Measurements from ENCODE around the gene MPP1.

MPP1 gene

DNA sequence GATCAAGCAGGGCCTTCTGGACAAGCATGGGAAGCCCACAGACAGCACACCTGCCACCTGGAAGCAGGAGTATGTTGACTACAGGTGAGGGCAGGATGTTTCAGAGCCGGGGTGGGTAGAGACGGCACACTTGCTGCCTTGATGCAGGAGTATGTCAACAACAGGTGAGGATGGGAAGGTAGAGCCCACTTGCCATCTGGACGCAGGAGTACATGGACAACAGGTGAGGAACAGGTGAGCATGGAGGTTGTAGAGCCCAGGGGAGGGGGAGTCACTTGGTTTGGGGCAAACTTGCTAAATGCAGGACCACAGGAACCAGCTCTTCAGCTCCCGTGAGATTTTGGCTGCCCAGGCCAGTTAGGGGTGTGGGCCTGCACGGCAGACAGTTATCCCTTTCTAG is 30.7 kb downstream of the MPP1 start:
- DNase-seq, result no peak

DNA sequence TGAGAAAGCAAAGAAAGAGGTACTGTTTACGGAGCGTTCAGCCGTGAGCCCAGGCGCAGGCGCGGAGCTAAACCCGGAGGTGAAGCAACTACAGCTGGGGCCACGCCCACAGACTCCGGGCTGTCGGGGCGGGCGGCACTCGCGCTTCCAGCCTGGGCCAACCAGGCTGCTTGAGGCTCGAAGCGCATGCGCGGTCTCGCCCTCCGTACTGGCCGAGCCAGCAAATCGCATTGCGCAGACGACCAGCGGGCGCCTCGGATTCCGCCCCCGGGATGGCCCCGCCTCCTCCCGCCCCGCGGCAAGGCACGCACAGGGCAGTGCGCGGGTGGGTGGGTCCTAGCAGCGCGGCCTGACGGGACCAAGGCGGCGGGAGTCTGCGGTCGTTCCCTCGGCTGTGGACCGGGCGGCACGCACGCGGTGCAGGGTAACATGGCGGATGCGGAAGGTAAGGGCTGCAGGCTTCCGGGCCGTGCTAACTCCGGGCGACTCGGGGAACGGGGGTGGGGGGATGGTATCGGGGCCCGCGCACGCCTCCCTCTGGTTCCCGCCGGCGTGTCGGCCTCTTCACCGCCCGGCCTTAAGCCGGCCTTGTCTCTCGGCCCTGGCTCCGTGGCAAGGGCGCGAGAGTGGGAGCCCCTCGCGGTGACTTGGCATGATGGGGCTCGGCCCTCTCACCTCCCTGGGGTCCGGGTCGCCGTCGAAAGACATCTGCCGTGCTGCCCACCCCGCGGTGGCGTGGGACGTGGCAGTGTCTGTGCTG is 42.6 kb downstream of the MPP1 start, which contains the start of gene DKC1:
DKC1 (plus strand) TSS at position 328 of the 760 bp plus-strand sequence; CDS start at position 430, 102 bp downstream.
- DNase-seq, result peak; percentile 72

DNA sequence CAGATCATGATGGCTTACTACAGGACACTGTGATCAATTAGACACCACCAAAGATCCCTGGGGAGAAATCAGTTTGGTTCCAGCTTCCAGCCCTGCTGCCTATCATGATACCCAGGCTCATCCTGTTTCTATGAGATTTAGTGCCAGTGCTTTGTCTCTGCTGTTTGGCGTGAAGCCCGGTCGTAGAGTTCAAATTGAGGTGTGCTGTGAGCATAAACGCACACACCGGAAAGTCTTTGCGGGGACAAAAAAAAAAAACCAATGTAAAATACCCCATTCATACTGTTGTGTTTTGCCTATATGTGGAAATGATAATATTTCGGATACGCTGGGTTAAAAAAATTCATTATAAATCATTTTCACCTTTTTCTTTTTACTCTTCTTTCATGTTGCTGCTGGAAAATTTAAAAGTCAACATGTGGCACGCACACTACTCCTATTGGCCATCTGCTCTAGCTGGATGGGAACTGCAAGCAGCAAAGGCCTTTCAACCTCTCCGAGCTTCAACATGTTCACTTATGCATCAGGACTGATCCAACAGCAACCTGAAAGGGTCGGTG is 43.2 kb downstream of the MPP1 start:
- DNase-seq, result peak; percentile 34

DNA sequence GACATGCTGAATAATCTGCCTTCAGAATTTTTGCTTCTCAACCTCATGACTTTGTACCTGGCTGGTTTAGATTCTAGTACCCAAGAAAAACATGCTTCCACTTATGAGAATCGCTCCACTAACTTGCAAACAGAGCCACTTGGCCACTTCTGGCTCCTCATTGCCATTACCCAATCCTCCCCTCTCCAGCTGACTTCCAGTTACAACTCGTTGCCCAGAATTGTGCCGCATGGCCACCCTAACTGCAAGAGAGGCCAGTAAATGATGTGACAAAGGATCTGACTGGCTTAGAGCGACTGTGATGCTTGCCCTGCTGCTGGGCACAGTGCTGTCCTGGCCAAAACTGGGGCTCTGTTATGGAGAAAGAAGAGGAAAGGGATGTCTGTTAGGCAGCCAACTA is 46.6 kb downstream of the MPP1 start:
- DNase-seq, result no peak

DNA sequence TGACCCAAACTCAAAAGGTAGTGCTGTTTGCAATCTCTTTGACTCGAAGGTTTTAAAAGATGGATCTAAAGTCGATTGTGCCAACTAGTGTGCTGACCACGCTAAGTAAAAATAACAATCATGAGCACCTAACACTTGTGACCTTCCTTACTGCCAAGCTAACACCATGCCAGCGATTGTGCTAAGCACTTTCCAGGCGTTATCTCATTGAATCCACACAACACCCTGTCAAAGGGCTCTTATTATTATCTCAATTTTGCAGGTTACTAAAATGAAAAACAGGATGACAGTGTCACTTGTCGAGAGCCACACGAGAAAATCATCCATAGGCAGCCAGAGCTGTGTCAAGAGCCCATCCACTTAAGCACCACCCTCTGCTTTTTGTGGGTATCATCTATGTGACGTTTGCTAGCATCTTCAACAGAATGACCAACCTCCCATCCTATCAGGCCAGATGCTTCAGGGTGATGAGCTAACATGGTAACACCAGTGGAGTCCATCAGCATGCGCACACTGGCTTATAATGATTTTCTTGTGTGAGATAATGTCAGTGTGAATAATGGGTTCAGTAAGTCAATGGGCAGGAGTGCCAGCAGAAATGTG is 53.5 kb downstream of the MPP1 start:
- no peak for DNase-seq

DNA sequence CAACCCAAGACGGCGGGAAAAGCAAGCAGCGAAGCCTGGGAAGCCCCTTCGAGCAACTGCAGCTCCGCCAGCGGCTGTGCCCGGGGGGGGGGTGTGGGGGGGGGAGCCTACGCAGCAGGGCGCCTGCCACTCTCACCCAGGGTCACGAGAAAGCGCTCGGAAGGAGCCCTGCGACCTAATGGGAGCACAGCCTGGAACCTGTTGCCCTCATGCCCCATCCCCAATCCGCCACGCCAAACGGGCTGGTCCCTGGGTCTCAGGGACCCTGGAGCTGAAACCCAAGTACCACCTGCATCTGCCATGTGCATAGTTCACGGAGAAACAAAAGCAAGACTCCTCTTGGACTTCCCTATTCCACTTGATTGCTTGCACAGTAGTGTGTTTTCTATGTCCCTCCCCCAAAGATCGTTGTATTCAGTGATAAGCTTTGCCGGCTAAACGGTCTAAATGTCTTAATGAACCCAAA is 54.0 kb downstream of the MPP1 start:
- no peak for DNase-seq

DNA sequence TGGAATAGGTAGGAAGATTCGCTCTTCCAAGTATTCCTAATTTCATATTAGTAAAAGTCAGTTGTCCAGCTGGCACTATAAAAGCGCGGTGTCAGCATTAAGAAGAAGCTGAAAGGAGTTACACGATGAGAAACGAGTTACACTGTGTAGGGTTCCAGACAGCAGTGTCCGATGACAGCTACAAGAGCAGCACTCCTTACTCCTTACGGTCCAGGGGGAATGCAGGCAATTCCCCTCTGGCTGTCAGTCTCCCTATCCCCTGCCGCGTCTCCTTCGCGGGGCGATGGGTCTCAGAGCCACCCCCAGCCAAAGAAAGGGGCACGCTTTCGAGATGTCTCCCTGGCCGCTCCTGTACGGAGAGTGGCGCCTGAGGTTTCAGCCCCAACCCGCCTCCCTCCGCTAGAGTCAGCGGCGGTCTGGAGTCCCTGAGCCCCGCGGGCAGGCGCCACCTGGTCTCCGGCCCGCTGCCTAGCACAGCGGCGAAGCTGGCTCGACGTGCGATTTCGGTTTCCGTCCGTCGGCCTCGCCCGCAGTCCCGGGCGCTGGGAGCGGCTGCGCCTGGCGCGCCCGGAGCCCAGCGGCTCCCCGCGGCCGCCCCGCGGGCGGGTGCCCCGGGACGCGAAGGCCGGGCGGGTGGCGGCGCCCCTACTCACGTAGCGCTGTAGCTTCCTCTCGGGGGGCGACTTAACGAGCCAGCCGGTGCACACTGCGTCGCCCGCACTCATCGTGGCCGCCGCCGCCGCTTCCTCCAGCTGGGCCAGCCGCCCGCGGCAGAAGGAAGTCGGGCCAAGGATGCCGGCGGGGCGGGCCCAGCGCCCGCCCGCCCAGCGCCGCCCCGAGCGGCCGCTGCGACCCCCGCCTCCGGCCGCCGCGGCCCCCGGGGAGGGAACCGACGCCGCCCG is 54.7 kb downstream of the MPP1 start, which contains the start of gene GAB3:
GAB3 (minus strand) TSS at position 777 of the 902 bp plus-strand sequence; CDS start at position 725, 52 bp downstream.
- DNase-seq, result peak; percentile 23

DNA sequence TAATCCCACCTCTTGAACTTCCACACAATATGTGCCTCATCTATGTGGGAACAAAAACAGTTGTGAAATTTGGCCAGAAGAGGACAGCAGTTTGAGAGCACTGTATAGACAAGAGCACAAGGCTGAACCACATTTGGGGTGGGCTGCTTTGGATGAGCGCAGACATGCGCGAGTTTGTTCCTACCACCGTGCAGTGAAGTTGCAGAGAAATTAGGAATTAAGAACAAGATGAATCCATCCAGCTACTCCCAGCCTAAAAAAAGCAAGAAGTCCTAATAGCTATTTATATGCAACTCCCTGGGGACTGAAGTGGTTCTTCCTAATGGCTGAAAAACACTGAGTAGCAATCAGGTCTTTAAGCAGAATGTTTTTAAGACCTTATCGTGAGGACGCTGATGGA is 55.4 kb downstream of the MPP1 start:
- peak; percentile 8 for DNase-seq

DNA sequence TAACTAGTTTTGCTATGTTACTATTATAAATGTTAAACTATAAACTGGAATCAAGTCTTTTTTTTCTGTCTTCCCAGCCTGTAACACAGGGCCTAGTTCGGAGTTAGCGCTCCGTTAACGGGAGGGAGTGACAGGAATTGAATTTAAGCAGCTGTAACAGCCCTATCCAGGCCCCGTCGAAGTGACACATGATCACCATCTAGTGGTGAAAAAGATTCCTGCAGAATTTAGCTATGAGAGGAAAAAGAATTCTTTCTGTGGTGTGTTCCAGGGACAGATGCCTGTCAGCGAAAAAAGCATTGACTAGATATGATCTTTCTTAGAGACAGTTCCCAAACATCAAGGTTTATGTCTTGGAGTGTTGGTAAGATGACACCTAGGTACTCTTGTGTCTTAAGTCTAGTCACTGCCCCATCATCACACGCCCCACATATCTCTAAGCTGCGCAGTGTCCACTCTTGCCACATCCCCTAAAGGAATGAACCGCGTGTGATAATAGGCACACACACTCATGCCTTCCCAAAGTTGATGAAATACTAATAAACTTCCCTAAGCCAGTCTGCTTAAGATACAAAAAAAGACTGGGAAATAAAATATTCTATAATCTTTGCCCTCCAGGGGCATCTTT is 56.5 kb downstream of the MPP1 start:
- DNase-seq, result peak; percentile 28

DNA sequence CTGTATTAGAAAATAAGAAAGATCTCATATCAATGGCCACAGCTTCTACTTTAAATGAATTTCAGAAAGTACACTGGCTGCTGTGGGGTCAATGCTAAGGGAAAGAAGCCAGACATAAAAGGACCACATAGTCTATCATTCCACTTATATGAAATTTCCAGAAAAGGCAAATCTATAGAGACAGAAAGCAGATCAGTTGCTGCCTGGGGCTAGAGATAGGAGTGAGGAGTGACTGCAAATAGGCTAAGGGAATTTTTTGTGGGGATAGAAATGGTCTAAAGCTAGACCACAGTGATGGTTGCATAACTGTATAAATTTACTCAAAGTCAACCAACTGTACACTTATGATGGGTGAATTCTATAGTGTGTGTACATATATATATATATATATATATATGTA is 62.7 kb downstream of the MPP1 start:
- DNase-seq, result no peak

DNA sequence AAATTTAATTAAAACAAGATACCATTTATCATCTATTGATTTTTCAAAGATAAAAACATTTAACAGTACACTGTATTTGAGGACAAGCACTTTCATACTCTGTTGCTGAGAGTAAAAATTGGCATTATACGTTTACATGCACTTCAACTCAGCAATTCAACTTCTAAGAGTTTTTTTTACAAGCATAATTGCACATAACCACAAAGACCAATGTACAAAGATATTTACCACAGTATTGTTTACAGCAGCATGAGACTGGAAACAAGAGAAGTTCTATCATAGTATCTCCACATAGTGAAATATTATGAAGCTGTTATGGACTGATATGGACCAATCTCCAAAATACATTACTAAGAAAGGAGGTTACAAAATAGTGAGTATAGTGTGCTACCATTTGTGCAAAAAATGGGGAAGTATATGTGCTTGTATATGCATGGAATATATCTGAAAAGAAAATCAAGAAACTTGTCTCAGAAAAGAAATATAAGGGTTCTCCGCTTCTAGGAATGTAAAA is 65.3 kb downstream of the MPP1 start:
- no peak for DNase-seq

DNA sequence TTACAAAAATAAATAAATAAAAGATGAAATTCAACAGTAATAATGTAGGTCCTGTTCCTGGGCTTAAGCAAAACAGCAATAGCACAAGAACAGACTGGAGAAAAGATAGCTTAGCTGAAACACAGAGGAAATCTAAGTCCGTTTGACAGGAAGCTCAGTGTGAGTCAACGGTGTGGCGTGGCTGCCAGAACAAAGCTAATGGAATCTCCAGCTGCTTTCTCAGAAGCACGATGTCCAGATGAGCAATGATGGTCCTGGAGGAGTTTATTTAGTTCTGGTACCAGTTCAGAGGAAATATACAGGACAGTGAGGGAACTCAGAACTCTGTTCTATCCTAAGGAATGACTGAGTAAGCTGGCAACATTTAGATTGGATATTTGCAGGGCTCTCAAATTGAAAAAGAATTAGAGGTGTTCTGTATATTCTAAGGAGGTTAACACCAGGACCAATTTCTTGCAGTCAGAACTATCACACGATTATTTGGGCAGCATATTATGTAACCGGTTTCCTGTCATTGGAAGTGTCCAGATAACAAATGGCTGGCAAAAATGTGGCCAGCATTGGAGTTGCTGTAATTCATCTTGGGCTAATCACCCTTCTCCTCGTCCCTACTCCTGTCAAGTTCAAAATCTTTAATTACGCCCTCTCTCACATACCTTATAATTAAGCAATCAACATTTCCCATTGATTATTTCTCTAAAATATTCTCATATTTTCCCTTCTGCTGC is 67.1 kb downstream of the MPP1 start:
- no peak for DNase-seq

DNA sequence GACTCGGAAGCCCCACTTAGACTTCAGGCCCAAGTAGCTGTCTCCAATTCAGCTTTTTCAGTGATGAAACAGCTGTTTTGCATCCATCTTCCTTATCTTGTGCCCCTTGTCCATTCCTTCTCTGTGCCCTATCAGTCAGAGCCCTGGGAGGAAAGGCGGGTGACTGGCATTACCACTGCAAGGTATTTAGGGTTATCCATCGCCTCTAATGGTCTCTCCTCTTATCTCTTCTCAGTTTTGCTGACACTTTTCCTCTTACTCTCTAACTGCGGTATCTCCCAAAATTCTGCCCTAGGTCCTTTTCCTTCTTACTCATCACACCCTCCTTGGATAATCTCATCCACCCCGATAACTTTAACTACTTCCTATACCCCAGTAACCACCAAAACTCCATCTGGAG is 68.1 kb downstream of the MPP1 start:
- no peak for DNase-seq

DNA sequence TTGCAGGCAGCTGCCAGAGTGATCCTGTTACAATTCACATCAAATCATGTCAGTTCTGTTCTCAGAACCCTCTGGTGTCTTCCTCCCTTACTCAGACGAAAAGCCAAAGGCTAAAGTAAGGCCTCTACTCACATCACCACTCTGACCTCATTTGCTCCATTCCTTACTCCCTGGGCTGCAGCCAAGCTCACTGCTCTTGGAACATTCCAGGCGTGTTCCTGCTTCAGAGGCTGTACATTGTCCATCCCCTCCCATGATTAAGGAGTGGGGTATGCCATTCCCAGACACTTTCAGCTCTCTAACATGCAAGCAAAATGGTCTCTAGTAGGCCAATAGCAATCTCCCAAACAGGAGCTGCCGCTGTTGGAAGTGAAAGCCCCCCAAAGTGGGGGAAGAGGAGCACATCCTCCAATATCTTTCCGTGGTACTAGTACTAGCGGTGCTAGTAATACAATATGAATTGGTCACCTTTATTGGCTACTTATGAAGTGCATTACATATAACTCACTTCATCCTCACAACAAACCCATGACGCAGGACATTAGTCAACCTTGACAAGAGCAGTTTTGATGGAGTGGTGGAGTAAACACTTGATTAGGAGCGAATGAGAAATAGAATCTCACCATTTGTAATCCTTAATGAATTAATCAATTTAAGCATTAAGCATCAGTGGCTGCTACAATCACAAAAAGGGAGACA is 69.4 kb downstream of the MPP1 start:
- no peak for DNase-seq

DNA sequence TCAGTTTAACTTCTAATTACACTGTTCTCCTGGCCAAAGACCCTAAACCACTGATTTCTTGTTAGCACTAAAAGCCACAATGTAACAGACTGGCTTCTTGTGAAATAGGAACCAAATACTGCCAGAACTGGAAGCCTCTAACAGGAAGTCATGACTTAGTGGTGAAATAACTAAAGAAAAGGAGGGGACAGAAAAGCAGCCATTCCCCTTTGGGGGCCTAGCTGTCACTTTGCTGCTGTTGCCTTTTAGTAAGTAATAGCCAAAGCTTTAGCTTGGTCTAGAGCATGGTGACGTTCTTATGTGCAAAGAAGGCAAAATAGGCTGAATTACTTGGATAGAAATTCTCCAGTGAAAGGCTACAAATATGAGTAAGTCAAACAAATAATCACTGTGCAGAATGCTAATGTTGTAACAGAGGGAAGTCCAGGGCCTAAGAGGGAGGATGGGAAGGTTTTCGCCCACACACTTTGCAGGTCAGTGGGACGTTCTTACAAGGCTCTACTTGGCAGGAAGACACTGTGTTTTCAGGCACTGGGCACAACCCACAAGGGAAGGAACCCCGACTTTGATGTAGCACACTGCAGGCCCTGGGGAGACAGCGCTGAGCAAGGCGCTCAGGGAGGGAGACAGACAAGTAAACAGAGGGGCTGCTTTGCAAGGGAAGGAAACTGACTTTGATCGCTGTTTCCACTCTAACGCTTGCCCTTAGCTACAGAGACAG is 71.1 kb downstream of the MPP1 start:
- DNase-seq, result no peak

DNA sequence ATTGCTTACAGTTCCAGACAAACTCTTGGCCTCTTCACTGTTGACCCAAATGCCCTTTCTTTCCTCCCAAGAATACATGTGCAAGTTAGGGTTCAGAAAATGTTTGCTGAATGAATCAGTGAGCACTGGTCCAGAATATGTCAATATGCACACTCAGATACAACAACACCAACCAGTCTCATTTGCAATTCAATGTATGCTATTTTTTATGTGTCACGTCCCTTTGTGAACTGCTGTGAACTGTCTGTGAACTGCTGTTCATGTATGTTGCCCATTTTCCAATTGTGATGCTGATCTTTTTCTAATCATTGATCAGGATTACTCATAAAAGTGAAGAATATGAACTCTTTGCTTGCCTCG is 72.2 kb downstream of the MPP1 start:
- DNase-seq, result no peak

DNA sequence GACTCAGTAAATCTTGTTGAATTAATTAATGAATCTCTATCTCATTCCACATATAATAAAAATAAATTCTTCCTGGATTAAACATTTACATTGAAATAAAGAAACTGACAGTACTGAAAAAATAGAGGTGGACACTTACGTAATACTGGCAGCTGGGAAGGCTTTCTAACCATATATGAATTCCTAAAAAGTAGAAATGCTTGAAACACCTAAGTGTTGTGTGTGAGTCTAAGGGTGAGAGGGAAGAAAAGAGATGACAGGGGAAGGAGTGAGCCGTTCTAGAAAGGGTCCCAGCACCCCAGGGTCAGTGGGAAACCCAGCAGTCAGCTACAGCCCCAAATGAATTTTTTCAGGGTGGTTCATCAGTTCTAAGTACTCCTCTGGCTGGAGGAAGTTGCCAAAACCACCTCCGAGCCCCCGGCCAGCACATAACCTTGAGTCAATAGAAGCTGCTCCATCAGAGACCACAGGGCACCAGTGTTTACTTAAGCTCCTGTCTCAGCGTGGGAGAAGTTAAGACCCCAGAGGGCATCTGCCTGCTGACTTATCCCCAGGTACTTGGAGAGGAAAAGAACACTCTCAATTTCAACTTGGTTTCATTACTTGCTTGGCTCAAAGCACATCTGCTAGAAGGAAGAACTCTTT is 72.7 kb downstream of the MPP1 start:
- DNase-seq, result no peak

DNA sequence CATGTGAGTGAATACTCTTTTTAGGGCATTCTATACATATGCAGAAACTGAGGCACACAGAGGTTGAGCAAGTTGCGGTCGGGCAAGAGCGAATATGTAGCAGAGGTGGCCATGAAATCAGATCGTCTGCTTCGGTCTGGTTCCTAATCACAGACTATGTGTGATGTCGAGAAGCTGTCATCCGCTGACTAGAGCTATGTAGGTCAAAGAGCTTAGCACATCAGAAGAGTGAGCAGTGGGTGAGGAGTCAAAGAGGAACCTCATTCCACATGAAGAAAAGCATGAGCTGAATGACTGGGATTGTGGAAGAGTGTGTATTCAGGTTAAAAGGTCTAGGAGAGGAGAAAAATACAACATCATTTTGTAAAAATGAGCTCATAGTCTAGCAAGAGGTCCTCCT is 73.4 kb downstream of the MPP1 start:
- no peak for DNase-seq

DNA sequence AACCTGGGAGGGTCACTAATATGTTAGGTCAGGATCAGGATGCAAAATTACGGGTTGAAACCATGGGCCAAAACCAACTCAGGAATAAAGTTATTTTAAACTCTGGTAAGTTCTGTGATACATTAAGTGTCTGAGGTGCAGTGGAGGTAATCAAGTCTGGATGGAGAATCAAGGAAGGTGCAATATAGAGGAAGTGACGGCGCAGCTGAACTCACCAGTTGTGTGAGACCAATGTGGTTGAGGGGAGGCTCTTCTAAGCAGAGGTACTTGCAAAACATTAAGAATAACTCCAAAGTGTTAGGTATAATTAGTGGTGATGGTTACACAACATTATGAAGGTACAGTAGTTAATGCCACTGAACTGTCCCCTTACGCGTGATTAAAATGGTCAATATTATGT is 74.1 kb downstream of the MPP1 start:
- no peak for DNase-seq

All from DMS79 treated with DMSO at 0.1 percent for 48 hours (cell line).